Measurements from ENCODE around the gene NIN.
A peak's percentile ranks its signal among the peaks of the same experiment; 100 is the strongest.
"Not testable (repeated sequence)": the region's sequence is repeated elsewhere in the genome, so short reads cannot be mapped to it uniquely, and the experiment has no call there.

NIN gene

GRCh38 chr14:50839048-50839447 lies 8.1 kb upstream of the NIN start:
- no peak for DNase-seq

- no peak for DNase-seq
These were observed 7.0 kb upstream of the NIN start for GRCh38 chr14:50837850-50838470.

DNA sequence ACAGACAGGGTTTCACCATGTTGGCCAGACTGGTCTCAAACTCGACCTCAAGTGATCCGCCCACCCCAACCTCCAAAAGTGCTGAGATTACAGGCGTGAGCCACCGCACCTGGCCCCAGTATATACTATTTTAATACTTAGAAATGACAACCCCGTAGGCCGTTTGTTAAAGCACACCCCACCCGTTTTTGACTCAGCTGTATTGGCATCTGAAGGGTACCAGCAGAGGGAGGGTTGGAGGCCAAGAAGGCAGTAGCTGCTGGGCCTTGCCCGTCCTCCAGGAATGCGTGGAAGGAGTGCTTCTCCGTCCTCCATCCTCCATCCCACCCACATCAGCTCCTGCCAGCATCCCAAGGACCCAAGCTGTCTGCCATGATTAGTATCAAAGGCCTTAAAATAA lies 6.3 kb upstream of the NIN start:
- no peak for DNase-seq

GRCh38 chr14:50836515-50836914 lies 5.6 kb upstream of the NIN start:
- DNase-seq: no peak

DNA sequence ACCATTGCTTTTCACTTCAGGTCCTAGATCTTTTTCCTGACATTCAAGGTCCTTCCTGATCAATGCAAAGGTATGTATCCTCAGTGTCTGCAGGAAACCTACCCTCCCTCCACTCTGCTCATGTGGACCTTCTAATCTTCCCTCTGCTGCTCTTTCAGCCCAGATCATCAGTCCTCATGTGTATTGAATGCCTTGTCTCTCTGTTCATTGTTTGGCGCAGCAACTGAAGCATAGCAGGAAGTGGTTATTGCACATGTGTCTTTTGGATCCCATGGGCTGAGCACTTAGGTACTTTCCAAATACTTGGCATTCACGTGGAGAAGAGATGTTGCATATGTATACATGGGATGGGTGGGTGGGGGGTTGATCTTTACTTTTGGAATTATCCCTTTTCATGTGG lies 4.3 kb upstream of the NIN start:
- no peak for DNase-seq

GRCh38 chr14:50834802-50835276 lies 3.9 kb upstream of the NIN start:
- DNase-seq: no peak

GRCh38 chr14:50832935-50833630 lies 2.1 kb upstream of the NIN start:
- DNase-seq: no peak

GRCh38 chr14:50831726-50832168 lies 785 bp upstream of the NIN start:
- DNase-seq: no peak

DNA sequence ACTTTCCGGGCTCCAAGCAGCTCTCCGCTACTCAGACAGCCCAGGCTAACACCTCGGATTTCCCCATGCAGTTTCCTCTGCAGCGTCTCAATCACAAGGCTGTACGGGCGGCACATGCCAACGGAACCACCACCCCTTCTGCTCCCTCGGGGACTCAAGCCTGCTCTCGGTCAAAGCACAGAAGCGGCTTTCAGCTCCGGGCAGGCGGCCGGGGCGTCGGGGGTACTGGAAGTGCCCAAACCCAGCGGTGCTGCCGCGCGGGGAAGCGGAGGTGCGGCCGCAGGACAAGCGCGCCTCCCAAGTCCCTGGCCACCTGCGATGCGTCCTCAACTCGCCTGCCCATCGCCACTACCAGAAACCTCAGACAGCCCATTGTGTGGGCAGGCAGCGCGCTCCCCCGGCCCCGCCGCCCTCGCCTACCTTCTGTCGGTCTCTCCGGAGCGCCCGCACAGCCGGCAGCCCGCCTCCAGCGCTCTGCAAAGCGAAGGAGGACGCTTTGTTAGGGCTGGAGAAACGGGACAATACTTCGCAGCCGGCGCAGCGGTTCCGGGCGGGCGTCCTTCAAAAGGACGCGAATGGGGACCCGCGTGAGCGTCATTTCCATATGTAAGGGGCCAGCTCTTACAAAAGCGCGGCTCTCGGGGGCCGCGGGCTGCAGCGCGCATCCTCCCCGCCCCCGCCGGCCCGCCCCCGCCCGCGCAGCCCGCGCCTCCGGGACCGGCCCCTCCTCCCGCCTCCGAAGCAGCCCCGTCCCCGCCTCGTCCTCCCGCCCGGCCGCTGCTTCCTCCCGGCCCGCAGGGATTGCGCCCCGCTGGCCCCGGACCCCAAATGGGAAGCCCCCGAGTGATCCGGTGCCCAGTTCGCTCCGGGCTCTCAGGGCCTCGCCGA lies 674 bp downstream of the NIN start:
- DNase-seq: peak; percentile 56 to 59

DNA sequence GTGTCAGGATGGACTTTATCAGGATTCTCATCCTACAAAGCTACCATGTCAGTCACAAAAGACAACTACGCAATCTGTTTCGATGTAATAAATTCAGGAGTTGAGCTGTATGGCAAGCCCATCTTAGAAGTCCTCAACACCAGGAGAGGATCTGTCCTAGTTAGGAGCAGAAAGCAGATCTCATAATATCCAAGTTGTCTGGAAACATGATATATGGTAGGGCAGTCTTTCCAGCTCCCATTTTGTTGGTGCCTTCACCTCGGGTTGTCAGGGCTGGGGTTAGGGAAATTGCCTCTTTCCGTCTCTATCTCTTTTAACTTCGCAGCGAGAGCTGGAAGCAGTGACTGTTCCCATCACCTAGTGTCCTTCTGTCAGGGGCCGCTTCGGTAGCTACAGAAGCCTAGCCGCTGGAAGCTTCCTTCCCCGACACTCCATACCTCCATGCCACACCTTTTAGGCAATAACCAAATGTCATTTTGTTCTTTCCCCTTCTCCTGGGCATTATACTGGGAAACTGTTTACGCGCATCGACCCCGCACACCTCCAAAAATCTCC lies 1.4 kb downstream of the NIN start:
- no peak for DNase-seq

- DNase-seq: no peak
These were observed 2.1 kb downstream of the NIN start for GRCh38 chr14:50828721-50829488.

- no peak for DNase-seq
These were observed 4.3 kb downstream of the NIN start for GRCh38 chr14:50826681-50827080.

DNA sequence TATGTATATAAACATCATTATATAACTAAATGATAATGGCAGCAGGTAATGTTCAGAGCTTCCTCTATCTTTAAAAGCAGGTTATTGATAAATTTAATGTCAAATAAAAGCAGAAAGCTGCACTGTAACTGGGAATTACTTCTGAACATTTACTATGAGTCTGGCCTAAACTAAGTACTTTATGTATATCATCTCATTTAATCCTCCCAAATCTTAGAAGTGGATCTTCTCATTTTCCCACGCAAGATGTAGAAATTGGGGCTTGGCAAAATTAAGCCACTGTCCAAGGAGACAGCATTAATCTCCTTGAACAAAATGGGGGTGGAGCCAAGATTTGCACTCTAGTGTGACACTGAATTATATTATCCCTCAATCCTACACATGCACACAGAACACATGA lies 5.7 kb downstream of the NIN start:
- DNase-seq: no peak

- no peak for DNase-seq
These were observed 7.0 kb downstream of the NIN start for GRCh38 chr14:50823762-50824636.

GRCh38 chr14:50823051-50823761 lies 7.8 kb downstream of the NIN start:
- DNase-seq: no peak

GRCh38 chr14:50822501-50823042 lies 8.4 kb downstream of the NIN start:
- DNase-seq: no peak

DNA sequence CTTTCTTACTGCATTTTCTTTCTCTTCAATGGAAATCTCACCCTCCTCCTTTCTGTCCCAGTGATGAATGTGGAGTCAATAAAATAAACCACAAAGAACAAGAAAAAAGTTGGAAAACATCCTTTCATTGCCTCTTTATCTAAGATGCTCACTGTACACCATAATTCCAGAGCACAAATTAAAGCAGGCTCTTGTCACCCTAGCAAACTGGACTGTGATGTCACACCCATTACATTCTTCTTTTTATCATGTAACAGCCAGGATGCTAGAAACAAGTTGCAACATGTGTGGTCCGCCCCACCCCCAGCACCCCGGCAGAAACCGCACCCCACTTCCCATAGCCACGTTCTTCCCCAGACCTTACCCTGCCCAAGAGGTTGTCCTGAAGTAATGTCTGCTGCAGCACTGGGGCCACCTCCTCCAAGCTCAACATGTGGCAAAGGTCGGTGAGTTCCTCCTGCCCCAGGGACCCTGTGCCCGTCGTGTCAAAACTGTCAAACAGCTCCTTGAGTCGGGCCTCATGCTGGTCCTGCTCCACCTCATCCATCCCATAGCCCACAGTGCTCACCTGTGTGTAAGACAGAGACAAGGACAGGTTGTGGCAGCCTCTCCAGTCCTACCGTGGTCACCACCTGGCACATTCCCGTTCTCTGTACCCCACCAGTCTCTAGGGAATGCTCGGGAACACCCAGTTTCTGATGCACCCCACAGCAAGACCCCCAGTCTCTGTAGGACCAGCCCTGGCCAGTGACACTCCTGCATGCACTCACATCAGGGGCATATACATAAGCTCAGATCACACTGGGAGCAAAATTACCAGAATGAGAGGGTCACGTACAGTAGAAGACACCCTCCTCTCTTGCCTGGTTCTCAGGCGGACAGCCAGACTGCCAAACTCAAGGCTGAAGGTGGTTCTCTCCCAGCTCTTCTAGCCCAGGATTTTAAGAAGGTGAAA lies 9.2 kb downstream of the NIN start:
- DNase-seq: peak; percentile 12 to 18

- DNase-seq: no peak
These were observed 10.0 kb downstream of the NIN start for GRCh38 chr14:50820786-50821509.

- DNase-seq: not testable (repeated sequence)
These were observed 11.7 kb downstream of the NIN start for GRCh38 chr14:50819303-50819702.
